GM12878 (cell line): Measurements from ENCODE around the gene IGSF6.

Experiments used
- CHD1 ChIP-seq: IDR thresholded peaks from 2 replicates; pipeline ENCODE4 v1.6.1; 2012; ENCODE audit warnings: low read depth, low read length, improper control_type of control experiment
- POLR2AphosphoS5 ChIP-seq: IDR thresholded peaks from 2 replicates; pipeline ENCODE4 v1.6.1; 2011; ENCODE audit warnings: mild to moderate bottlenecking, low read length, inconsistent platforms
- TAF1 ChIP-seq: IDR thresholded peaks from 2 replicates; pipeline ENCODE4 v1.6.1; 2011; ENCODE audit warnings: mild to moderate bottlenecking, low read depth, low read length, borderline replicate concordance
- TF ChIP-seq, protein P1 (sequence below): IDR thresholded peaks from 2 replicates; pipeline ENCODE4 v1.6.1; 2011; ENCODE audit warnings: borderline replicate concordance, low read depth, mild to moderate bottlenecking, moderate library complexity, mixed read lengths, low read length; ENCODE audit not compliant: insufficient read depth; ENCODE audit errors: extremely low read length

DNA sequence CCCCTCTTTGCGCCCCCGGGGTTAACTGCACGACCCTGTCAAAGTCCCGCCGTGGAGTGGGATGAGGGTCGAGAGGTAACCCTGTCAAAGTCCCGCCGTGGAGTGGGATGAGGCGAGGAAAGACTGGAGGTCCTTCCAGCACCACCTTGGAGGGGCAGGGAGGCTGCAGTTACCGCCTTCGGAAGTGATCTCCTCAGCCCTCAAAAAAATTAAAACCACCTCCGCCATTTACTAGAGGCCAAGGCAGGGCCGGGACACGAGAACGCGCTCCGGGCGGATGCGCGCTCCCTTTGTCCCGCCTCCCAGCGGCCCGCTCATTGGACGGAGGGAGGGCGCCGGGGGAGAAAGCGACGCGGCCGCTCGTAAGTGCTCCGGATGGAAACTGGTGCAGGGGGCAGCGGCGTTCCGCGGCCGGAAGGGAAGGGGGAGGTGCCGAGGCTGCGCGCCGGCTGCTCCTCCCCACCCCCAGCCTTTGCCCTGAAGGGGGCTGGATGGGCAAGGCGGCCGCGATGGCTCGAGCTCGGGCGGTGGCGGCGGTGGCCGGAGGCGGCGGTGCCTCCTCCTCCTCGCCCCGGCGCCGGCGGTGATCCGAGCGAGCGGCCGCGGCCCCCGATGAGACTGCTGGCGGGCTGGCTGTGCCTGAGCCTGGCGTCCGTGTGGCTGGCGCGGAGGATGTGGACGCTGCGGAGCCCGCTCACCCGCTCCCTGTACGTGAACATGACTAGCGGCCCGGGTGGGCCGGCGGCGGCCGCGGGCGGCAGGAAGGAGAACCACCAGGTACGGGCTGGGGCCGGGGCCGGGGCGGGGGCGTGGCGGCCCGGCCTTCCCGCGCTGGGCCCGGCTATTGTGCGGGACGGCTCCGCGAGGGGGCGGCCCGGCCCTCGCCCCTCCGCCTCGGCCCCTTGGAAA lies 53.0 kb downstream of the IGSF6 start, which contains the start of gene METTL9:
- TF ChIP-seq TAF1: peak; percentile 94
- no peak for TF ChIP-seq CHD1
- TF ChIP-seq, protein P1, sequence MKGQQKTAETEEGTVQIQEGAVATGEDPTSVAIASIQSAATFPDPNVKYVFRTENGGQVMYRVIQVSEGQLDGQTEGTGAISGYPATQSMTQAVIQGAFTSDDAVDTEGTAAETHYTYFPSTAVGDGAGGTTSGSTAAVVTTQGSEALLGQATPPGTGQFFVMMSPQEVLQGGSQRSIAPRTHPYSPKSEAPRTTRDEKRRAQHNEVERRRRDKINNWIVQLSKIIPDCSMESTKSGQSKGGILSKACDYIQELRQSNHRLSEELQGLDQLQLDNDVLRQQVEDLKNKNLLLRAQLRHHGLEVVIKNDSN: peak; percentile 20
- TF ChIP-seq POLR2AphosphoS5: peak; percentile 93
